HG03520 (cell line): ENCODE results near the gene PCDHGA6.

Experiments
- ATAC-seq: cut with Tn5 transposase; IDR thresholded peaks from one replicate; pipeline ENCODE4 v1.9.1; 2021; ENCODE audit warnings: mild to moderate bottlenecking, moderate library complexity; ENCODE audit not compliant: unreplicated experiment

The PCDHGA6 gene

GRCh38 chr5:141419074-141419880 is 45.6 kb downstream of the PCDHGA6 start:
- ATAC-seq: no peak

GRCh38 chr5:141420855-141421488 is 47.3 kb downstream of the PCDHGA6 start, which contains the start of gene PCDHGA11:
Gene PCDHGA11 (plus strand): TSS chr5:141421051. CDS start chr5:141421228, 177 bp downstream.
- peak; percentile 36 for ATAC-seq

- no peak for ATAC-seq
These were observed 47.8 kb downstream of the PCDHGA6 start for GRCh38 chr5:141421489-141421855.

- no peak for ATAC-seq
These were observed 49.1 kb downstream of the PCDHGA6 start for GRCh38 chr5:141422742-141423291.

- no peak for ATAC-seq
These were observed 54.2 kb downstream of the PCDHGA6 start for GRCh38 chr5:141427783-141428426.
